ENCODE measurements around the gene RNF212. TPM values are rescaled to one million over a fixed set of nuclear protein-coding genes. Genes with fewer than 3 reads are reported as not detected.

Gene RNF212
- total RNA-seq, 4 donors from 2014 or later: 1.3 TPM; not detected in 3

- H3K9me3 ChIP-seq: no peaks in the 10 kb centered on the region
- DNase-seq (no peak), ATAC-seq (no peak)
- in situ Hi-C loops (cut with MboI; ENCODE audit: low sequenced_read_pairs in 4 of 4) (no loop called here), intact Hi-C loops (cut with DNase I; ENCODE audit: low total_unique reads) (no loop called here)
- H3K27me3 ChIP-seq: peaks cover 25 to 34% (median 29%) of the 10 kb centered on the region in 3 donors
- H3K4me3 ChIP-seq: no peak overlapping the region
- TF ChIP-seq POLR2A (IDR thresholded peaks at IDR 0.05) (no peak), CTCF (IDR thresholded peaks at IDR 0.05 in 4 of 5, conservative IDR thresholded peaks at IDR 0.05 in 1 of 5) (no peak)
- no peaks in the 10 kb centered on the region for H3K36me3 ChIP-seq
- H3K27ac ChIP-seq: no peak overlapping the region
- no peaks in the 10 kb centered on the region for H3K4me1 ChIP-seq
Measured at GRCh38 chr4:1109898-1110506, 3.4 kb downstream of the RNF212 start.

GRCh38 chr4:1109333-1109732, 4.0 kb downstream of the RNF212 start:
- Histone ChIP-seq H3K9me3 (no peaks in the 10 kb centered on the region), H3K27me3 (peaks cover 20 to 31% (median 22%) of the 10 kb centered on the region in 3 donors), H3K36me3 (no peaks in the 10 kb centered on the region), H3K4me3 (no peak overlapping the region), H3K27ac (no peak overlapping the region), H3K4me1 (no peaks in the 10 kb centered on the region)
- in situ Hi-C loops (cut with MboI; ENCODE audit: low sequenced_read_pairs in 4 of 4) (no loop called here), intact Hi-C loops (cut with DNase I; ENCODE audit: low total_unique reads) (no loop called here)
- TF ChIP-seq POLR2A (IDR thresholded peaks at IDR 0.05) (no peak), CTCF (IDR thresholded peaks at IDR 0.05 in 4 of 5, conservative IDR thresholded peaks at IDR 0.05 in 1 of 5) (no peak)
- DNase-seq: no peak
- no peak for ATAC-seq

GRCh38 chr4:1105662-1106061, 7.7 kb downstream of the RNF212 start:
- no peak for DNase-seq
- in situ Hi-C loops (cut with MboI; ENCODE audit: low sequenced_read_pairs in 4 of 4) (no loop called here), intact Hi-C loops (cut with DNase I; ENCODE audit: low total_unique reads) (no loop called here)
- ATAC-seq: no peak
- no peaks in the 10 kb centered on the region for H3K9me3 ChIP-seq
- no peak overlapping the region for H3K27ac ChIP-seq
- H3K4me1 ChIP-seq: no peaks in the 10 kb centered on the region
- no peaks in the 10 kb centered on the region for H3K36me3 ChIP-seq
- H3K27me3 ChIP-seq: peaks cover under 1 to 9% (median 4%) of the 10 kb centered on the region in 3 donors
- no peak for TF ChIP-seq CTCF (IDR thresholded peaks at IDR 0.05 in 4 of 5, conservative IDR thresholded peaks at IDR 0.05 in 1 of 5)
- no peak for TF ChIP-seq POLR2A (IDR thresholded peaks at IDR 0.05)
- H3K4me3 ChIP-seq: no peak overlapping the region

GRCh38 chr4:1105067-1105466, 8.3 kb downstream of the RNF212 start:
- H3K27ac ChIP-seq: no peak overlapping the region
- H3K4me3 ChIP-seq: no peak overlapping the region
- H3K27me3 ChIP-seq: peaks cover 0 to 7% (median 4%) of the 10 kb centered on the region in 3 donors
- H3K4me1 ChIP-seq: no peaks in the 10 kb centered on the region
- DNase-seq (no peak), ATAC-seq (no peak)
- H3K9me3 ChIP-seq: no peaks in the 10 kb centered on the region
- no peaks in the 10 kb centered on the region for H3K36me3 ChIP-seq
- intact Hi-C loops (cut with DNase I; ENCODE audit: low total_unique reads): no loop called here
- in situ Hi-C loops (cut with MboI; ENCODE audit: low sequenced_read_pairs in 4 of 4): no loop called here
- no peak for TF ChIP-seq CTCF (IDR thresholded peaks at IDR 0.05 in 4 of 5, conservative IDR thresholded peaks at IDR 0.05 in 1 of 5)
- no peak for TF ChIP-seq POLR2A (IDR thresholded peaks at IDR 0.05)

- H3K27ac ChIP-seq: no peak overlapping the region
- no peak overlapping the region for H3K4me3 ChIP-seq
- H3K27me3 ChIP-seq: peaks cover 0 to 4% (median 4%) of the 10 kb centered on the region in 3 donors
- H3K36me3 ChIP-seq: no peaks in the 10 kb centered on the region
- ATAC-seq (no peak), DNase-seq (no peak)
- no peaks in the 10 kb centered on the region for H3K4me1 ChIP-seq
- no peaks in the 10 kb centered on the region for H3K9me3 ChIP-seq
- TF ChIP-seq CTCF (IDR thresholded peaks at IDR 0.05 in 4 of 5, conservative IDR thresholded peaks at IDR 0.05 in 1 of 5): no peak
- TF ChIP-seq POLR2A (IDR thresholded peaks at IDR 0.05): no peak
- intact Hi-C loops (cut with DNase I; ENCODE audit: low total_unique reads) (no loop called here), in situ Hi-C loops (cut with MboI; ENCODE audit: low sequenced_read_pairs in 4 of 4) (no loop called here)
Measured at GRCh38 chr4:1104647-1105046, 8.7 kb downstream of the RNF212 start.
